Glomerular visceral epithelial cell (primary cell): Measurements from ENCODE around the gene APLF.
"Not testable (repeated sequence)": the region's sequence is repeated elsewhere in the genome, so short reads cannot be mapped to it uniquely, and the experiment has no call there.

Experiments used
- DNase-seq: peaks from one replicate; pipeline ENCODE4 v3.0.0-alpha.2; 2016; ENCODE audit errors: extremely low spot score

APLF gene

GRCh38 chr2:68529156-68529555 is 61.8 kb downstream of the APLF start:
- DNase-seq = not testable (repeated sequence)

GRCh38 chr2:68529651-68530050 is 62.3 kb downstream of the APLF start:
- not testable (repeated sequence) for DNase-seq

GRCh38 chr2:68536000-68536399 is 68.6 kb downstream of the APLF start:
- no peak for DNase-seq

- no peak for DNase-seq
These were observed 69.6 kb downstream of the APLF start for GRCh38 chr2:68537011-68537410.

GRCh38 chr2:68537809-68538208 is 70.4 kb downstream of the APLF start:
- no peak for DNase-seq

- no peak for DNase-seq
These were observed 77.4 kb downstream of the APLF start for GRCh38 chr2:68544811-68545210.

GRCh38 chr2:68548396-68548795 is 81.0 kb downstream of the APLF start:
- DNase-seq = no peak

- DNase-seq = no peak
These were observed 85.7 kb downstream of the APLF start for GRCh38 chr2:68553098-68553497.

GRCh38 chr2:68555425-68556206 is 88.2 kb downstream of the APLF start:
- DNase-seq = not testable (repeated sequence)

GRCh38 chr2:68556381-68556780 is 89.0 kb downstream of the APLF start:
- no peak for DNase-seq

- DNase-seq = no peak
These were observed 91.2 kb downstream of the APLF start for GRCh38 chr2:68558576-68558975.

GRCh38 chr2:68559692-68560091 is 92.3 kb downstream of the APLF start:
- no peak for DNase-seq

- DNase-seq = no peak
These were observed 93.2 kb downstream of the APLF start for GRCh38 chr2:68560545-68560944.

- no peak for DNase-seq
These were observed 94.0 kb downstream of the APLF start for GRCh38 chr2:68561372-68561771.

- DNase-seq = no peak
These were observed 95.5 kb downstream of the APLF start for GRCh38 chr2:68562934-68563333.

GRCh38 chr2:68564426-68564825 is 97.0 kb downstream of the APLF start:
- no peak for DNase-seq

- no peak for DNase-seq
These were observed 97.9 kb downstream of the APLF start for GRCh38 chr2:68565273-68565672.

GRCh38 chr2:68565858-68566257 is 98.5 kb downstream of the APLF start:
- DNase-seq = peak; percentile 31

GRCh38 chr2:68566362-68566761 is 99.0 kb downstream of the APLF start:
- DNase-seq = no peak

- no peak for DNase-seq
These were observed 100.7 kb downstream of the APLF start for GRCh38 chr2:68568116-68568515.

- DNase-seq = no peak
These were observed 102.2 kb downstream of the APLF start for GRCh38 chr2:68569604-68570003.

GRCh38 chr2:68570434-68570833 is 103.0 kb downstream of the APLF start:
- DNase-seq = not testable (repeated sequence)

- DNase-seq = no peak
These were observed 106.9 kb downstream of the APLF start for GRCh38 chr2:68574202-68574791.

- no peak for DNase-seq
These were observed 109.8 kb downstream of the APLF start for GRCh38 chr2:68577183-68577582.
